OCI-LY7 (cell line): ENCODE results near the gene ZCCHC14. TPM values are rescaled to one million over a fixed set of nuclear protein-coding genes. Genes with fewer than 3 reads are reported as not detected.

Experiments used
- BruUV-seq: library from RNA; stranded (reverse); fragments of 400-500 nt; replicated peaks from 2 replicates; lab custom pipeline; 2021; lab: Mats Ljungman, UMichigan
- CTCF ChIA-PET: fragments of 300-600 bp; sonication (Branson Sonifier 250); formaldehyde crosslinking; loops from one replicate; lab custom pipeline; 2022; ENCODE audit warnings: antibody characterized with exemption; ENCODE audit not compliant: unreplicated experiment; lab: Charles Lee
- POLR2A ChIA-PET: fragments of 300-600 bp; sonication (Branson Sonifier 250); formaldehyde crosslinking; loops from one replicate; lab custom pipeline; 2022; ENCODE audit warnings: antibody characterized with exemption; lab: Charles Lee
- DNase-seq: peaks from one replicate; pipeline ENCODE4 v3.0.0-alpha.2; 2015; ENCODE audit warnings: low spot score
- H2AFZ ChIP-seq: fragments of 200-600 bp; sonication (generic), shearing (Covaris generic); 2 replicates; pipeline ENCODE4 v1.6.1; 2014; ENCODE audit warnings: mild to moderate bottlenecking, antibody characterized with exemption, low read length, moderate library complexity
- H3K27ac ChIP-seq: fragments of 200-600 bp; sonication (generic); 2 replicates; pipeline ENCODE4 v1.5.1; 2014; ENCODE audit warnings: mixed run types, low read depth, mild to moderate bottlenecking, moderate library complexity, low read length, inconsistent platforms; ENCODE audit not compliant: poor library complexity, severe bottlenecking
- H3K36me3 ChIP-seq: fragments of 200-600 bp; sonication (generic); 2 replicates; pipeline ENCODE4 v1.6.1; 2014; ENCODE audit warnings: mild to moderate bottlenecking, antibody characterized with exemption, low read length, moderate library complexity, mixed read lengths; ENCODE audit not compliant: insufficient read depth
- H3K4me1 ChIP-seq: fragments of 200-600 bp; sonication (generic); 2 replicates; pipeline ENCODE4 v1.5.1; 2014; ENCODE audit warnings: mild to moderate bottlenecking, low read length; ENCODE audit not compliant: insufficient read depth, poor library complexity, severe bottlenecking
- H3K4me2 ChIP-seq: fragments of 200-600 bp; sonication (generic); 2 replicates; pipeline ENCODE4 v1.6.1; 2014; ENCODE audit warnings: mild to moderate bottlenecking, low read length
- H3K4me3 ChIP-seq: fragments of 200-600 bp; sonication (generic); 2 replicates; pipeline ENCODE4 v1.5.1; 2014; ENCODE audit warnings: mild to moderate bottlenecking, low read depth, low read length; ENCODE audit not compliant: poor library complexity, severe bottlenecking
- H3K79me2 ChIP-seq: fragments of 200-600 bp; sonication (generic); 2 replicates; pipeline ENCODE4 v1.6.1; 2016; ENCODE audit warnings: low read depth, mild to moderate bottlenecking, low read length, moderate library complexity, mixed read lengths; ENCODE audit not compliant: insufficient read depth
- H3K9me2 ChIP-seq: fragments of 200-600 bp; sonication (generic); 2 replicates; pipeline ENCODE4 v1.6.1; 2016; ENCODE audit warnings: mild to moderate bottlenecking, low read length, mixed read lengths; ENCODE audit not compliant: insufficient read depth
- H3K9me3 ChIP-seq: fragments of 200-600 bp; sonication (generic); 2 replicates; pipeline ENCODE4 v1.6.1; 2014; ENCODE audit warnings: mild to moderate bottlenecking, mixed run types, low read length, mixed read lengths
- H4K20me1 ChIP-seq: fragments of 200-600 bp; sonication (generic); 2 replicates; pipeline ENCODE4 v1.6.1; 2014; ENCODE audit warnings: mild to moderate bottlenecking, antibody characterized with exemption, low read length, moderate library complexity, mixed read lengths; ENCODE audit not compliant: insufficient read depth
- EZH2phosphoT487 ChIP-seq: fragments of 200-600 bp; sonication (generic); IDR thresholded peaks from 2 replicates; pipeline ENCODE4 v1.6.1; 2018; ENCODE audit warnings: low read depth, borderline replicate concordance, mild to moderate bottlenecking, mixed run types, antibody characterized with exemption, low read length, moderate library complexity, mixed read lengths
- intact Hi-C: fragments of 100-400 bp; cut with micrococcal nuclease; formaldehyde crosslinking; loops from one replicate; pipeline ENCODE4 v1.10.0; 2022; ENCODE audit not compliant: unreplicated experiment
- total RNA-seq, 2 experiments: library from RNA; depleted of rRNA in 1 of 2; stranded (reverse); fragments of >200 nt in 1 of 2; shearing (Covaris generic) in 1 of 2; gene quantifications; 2 replicates each; pipeline ENCODE4 v1.2.3, GENCODE V29; 2014 to 2022
- TF ChIP-seq, protein P1 (sequence below): fragments of 200-600 bp; sonication (generic); conservative IDR thresholded peaks from 2 replicates; pipeline ENCODE4 v1.5.1; 2014; ENCODE audit warnings: mild to moderate bottlenecking, antibody characterized with exemption, low read length, moderate library complexity, mixed read lengths

ZCCHC14 gene
- total RNA-seq, 2 experiments from 2014 or later: 8.5 to 17.1 TPM

- Histone ChIP-seq H3K36me3 (no peaks in the 10 kb centered on the region; the same call in 1 of the 2 replicates), H3K79me2 (no peaks in the 10 kb centered on the region), H3K4me1 (no peaks in the 10 kb centered on the region), H2AFZ (no peak overlapping the region), H3K9me3 (no peaks in the 10 kb centered on the region), H3K4me2 (no peak overlapping the region), H3K9me2 (no peaks in the 10 kb centered on the region), H4K20me1 (0 out of 2 replicates have a peak, but pooled peaks cover 3% of the 10 kb centered on the region), H3K27ac (no peak overlapping the region), H3K4me3 (no peak overlapping the region)
- intact Hi-C loops: no loop called here
- no peak for DNase-seq
- TF ChIP-seq EZH2phosphoT487: no peak
- TF ChIP-seq, protein P1, sequence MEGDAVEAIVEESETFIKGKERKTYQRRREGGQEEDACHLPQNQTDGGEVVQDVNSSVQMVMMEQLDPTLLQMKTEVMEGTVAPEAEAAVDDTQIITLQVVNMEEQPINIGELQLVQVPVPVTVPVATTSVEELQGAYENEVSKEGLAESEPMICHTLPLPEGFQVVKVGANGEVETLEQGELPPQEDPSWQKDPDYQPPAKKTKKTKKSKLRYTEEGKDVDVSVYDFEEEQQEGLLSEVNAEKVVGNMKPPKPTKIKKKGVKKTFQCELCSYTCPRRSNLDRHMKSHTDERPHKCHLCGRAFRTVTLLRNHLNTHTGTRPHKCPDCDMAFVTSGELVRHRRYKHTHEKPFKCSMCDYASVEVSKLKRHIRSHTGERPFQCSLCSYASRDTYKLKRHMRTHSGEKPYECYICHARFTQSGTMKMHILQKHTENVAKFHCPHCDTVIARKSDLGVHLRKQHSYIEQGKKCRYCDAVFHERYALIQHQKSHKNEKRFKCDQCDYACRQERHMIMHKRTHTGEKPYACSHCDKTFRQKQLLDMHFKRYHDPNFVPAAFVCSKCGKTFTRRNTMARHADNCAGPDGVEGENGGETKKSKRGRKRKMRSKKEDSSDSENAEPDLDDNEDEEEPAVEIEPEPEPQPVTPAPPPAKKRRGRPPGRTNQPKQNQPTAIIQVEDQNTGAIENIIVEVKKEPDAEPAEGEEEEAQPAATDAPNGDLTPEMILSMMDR: no peak
- no TSS peak for BruUV-seq
- POLR2A ChIA-PET: no interaction called here
- CTCF ChIA-PET: no interaction called here
These were observed 20.6 kb downstream of the ZCCHC14 start for GRCh38 chr16:87472142-87472778.

GRCh38 chr16:87471278-87472141, 21.3 kb downstream of the ZCCHC14 start:
- Histone ChIP-seq H3K9me2 (no peaks in the 10 kb centered on the region), H4K20me1 (0 out of 2 replicates have a peak, but pooled peaks cover 3% of the 10 kb centered on the region), H3K4me1 (no peaks in the 10 kb centered on the region), H3K4me3 (no peak overlapping the region), H3K36me3 (no peaks in the 10 kb centered on the region; the same call in 1 of the 2 replicates), H3K27ac (no peak overlapping the region), H2AFZ (no peak overlapping the region), H3K79me2 (no peaks in the 10 kb centered on the region), H3K4me2 (no peak overlapping the region), H3K9me3 (no peaks in the 10 kb centered on the region)
- CTCF ChIA-PET: no interaction called here
- intact Hi-C loops: no loop called here
- DNase-seq: no peak
- TF ChIP-seq EZH2phosphoT487: no peak
- TF ChIP-seq, protein P1: no peak
- BruUV-seq: no TSS peak
- POLR2A ChIA-PET: no interaction called here
